ENCODE measurements around the gene ZSWIM3. TPM values are rescaled to one million over a fixed set of nuclear protein-coding genes. Genes with fewer than 3 reads are reported as not detected.

Gene ZSWIM3
- total and polyA plus RNA-seq, 2 of the 8 experiments (the other 6 are each of a cell fraction or from before 2014, with no cell fraction given): 5.5 to 6.9 TPM

DNA sequence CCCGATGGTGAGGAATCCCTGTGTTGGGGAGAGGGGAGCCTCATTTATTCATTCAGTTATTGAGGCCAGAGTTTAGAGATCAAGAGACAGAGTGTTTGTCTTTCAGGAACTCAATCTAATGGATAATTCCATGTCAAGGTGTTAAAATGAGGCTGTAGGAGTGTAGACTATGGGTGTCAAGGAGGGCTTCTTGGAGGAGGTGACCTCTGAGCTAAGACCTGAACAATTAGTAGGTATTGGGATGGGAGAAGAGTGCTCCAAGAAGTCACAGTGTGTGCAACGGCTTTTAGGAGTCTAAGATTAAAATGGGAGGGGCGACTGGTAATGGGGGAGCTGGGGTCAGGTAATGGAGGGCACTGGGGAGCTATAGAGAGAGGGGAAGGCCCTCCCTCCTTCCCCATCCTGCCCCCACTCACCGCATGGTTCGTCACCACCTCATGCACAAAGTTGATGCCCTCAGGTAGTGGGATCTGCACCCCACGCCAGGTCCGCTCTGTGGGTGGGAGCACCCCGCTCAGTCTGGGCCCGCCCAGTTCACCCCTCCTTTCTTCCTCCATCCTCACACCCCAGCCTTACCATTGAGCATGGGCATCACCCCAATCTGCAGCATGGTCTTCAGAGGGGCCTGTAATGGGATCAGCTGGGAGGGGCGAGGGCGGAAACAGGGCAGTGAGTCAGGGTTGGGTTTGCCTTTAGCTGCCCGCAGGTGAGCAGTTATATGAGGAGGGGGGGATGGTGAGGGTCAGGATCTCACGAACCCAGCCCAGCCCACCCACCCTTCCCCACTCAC is 41.8 kb downstream of the ZSWIM3 start:
- Histone ChIP-seq H3K27me3 (replicated peaks in 1 of 4; ENCODE audit: control insufficient read depth in 3 of 4, extremely low read depth in 1 of 4, insufficient read depth in 3 of 4, low read length in 3 of 4) (no peaks in the 10 kb centered on the region), H2BK5ac (ENCODE audit: low read depth, low read length) (no peak overlapping the region), H3K36me3 (ENCODE audit: control insufficient read depth in 2 of 4, insufficient read depth in 4 of 4, low read length in 3 of 4) (peaks cover 15 to 52% (median 43%) of the 10 kb centered on the region in 4 experiments), H4K8ac (ENCODE audit: extremely low read depth, insufficient read depth, low read length) (no peak overlapping the region), H3K23me2 (ENCODE audit: low read depth, low read length) (no peaks in the 10 kb centered on the region), H2BK12ac (ENCODE audit: low read depth, low read length) (no peak overlapping the region), H4K5ac (ENCODE audit: insufficient read length, low read depth, low read length) (no peak overlapping the region), H3K79me1 (ENCODE audit: low read depth, low read length) (no peaks in the 10 kb centered on the region), H4K91ac (replicated peaks; ENCODE audit: insufficient read length, low read length) (no peak overlapping the region), H3K23ac (ENCODE audit: insufficient read length) (no peak overlapping the region), H3K56ac (replicated peaks; ENCODE audit: insufficient read length, low read depth, low read length) (no peak overlapping the region), H2BK20ac (ENCODE audit: low read length) (no peak overlapping the region), H2BK15ac (ENCODE audit: low read length) (no peak overlapping the region), H3K14ac (ENCODE audit: insufficient read length) (no peak overlapping the region), H3K27ac (ENCODE audit: low read depth, low read length) (no peak overlapping the region), H3K9ac (replicated peaks in 1 of 4; ENCODE audit: extremely low read depth in 1 of 4, low read depth in 3 of 4, low read length in 3 of 4) (no peak overlapping the region), H3K9me3 (ENCODE audit: insufficient read depth in 2 of 2, low read depth in 1 of 2, low read length in 1 of 2) (no peaks in the 10 kb centered on the region), H3K79me2 (ENCODE audit: control insufficient read depth in 1 of 2, insufficient read depth in 2 of 2, low read length in 2 of 2) (no peaks in the 10 kb centered on the region), H2AFZ (ENCODE audit: low read length) (no peak overlapping the region), H2BK120ac (replicated peaks; ENCODE audit: low read depth, low read length) (no peak overlapping the region), H2AK5ac (ENCODE audit: low read depth, low read length) (no peak overlapping the region), H3K4me2 (ENCODE audit: insufficient read depth in 1 of 2, low read depth in 2 of 2, low read length in 2 of 2) (no peak overlapping the region), H3K4me1 (replicated peaks in 1 of 4; ENCODE audit: control insufficient read depth in 3 of 4, insufficient read depth in 4 of 4, low read length in 3 of 4) (no peaks in the 10 kb centered on the region), H3K18ac (ENCODE audit: extremely low read depth, low read length) (no peak overlapping the region), H4K20me1 (replicated peaks in 1 of 2; ENCODE audit: control insufficient read depth in 1 of 2, insufficient read depth in 2 of 2, low read length in 2 of 2) (peaks cover 0 to 12% of the 10 kb centered on the region in 2 experiments), H3K4me3 (ENCODE audit: extremely low read depth in 1 of 4, insufficient read depth in 2 of 4, low read depth in 3 of 4, low read length in 4 of 4) (no peak overlapping the region), H3K4ac (replicated peaks; ENCODE audit: insufficient read length, low read depth, low read length) (no peak overlapping the region)
- DNase-seq (ENCODE audit: low read depth in 1 of 2, low spot score in 2 of 2) (no peak), FAIRE-seq (no peak)
- 89% methylated on average over 13 of the region's 13 CpGs; no CpG with 5 or more reads in 1 of the 2 experiments for WGBS, 2 experiments (ENCODE audit: extremely low coverage in 1 of 2, insufficient coverage in 1 of 2, insufficient read length in 1 of 2, insufficient replicate concordance in 2 of 2, low coverage in 1 of 2, low lambda C conversion rate in 2 of 2, missing lambda C conversion rate in 1 of 2)
- POLR2A ChIA-PET (ENCODE audit: partially characterized antibody): interaction anchor here (0.7 to 11.2 kb wide), 12 partner anchors 8 to 75 kb away, joined by 3 to 172 read pairs (median 8); partner anchors contain the start of genes CTSA, NEURL2, PCIF1 and PLTP
- CTCF ChIA-PET (ENCODE audit: partially characterized antibody): interaction anchor here (0.9 to 1.8 kb wide), 4 partner anchors 9 to 75 kb away, joined by 3 read pairs; partner anchors contain the start of gene ZSWIM1
- TF ChIP-seq TCF12 (IDR thresholded peaks at IDR 0.05; ENCODE audit: low read depth, low read length): no peak
- no peak for TF ChIP-seq KDM1A (IDR thresholded peaks at IDR 0.05; ENCODE audit: borderline replicate concordance, low read length)
- no peak for TF ChIP-seq EZH2 (IDR thresholded peaks at IDR 0.05; ENCODE audit: low read depth, low read length, severe bottlenecking)
- no peak for TF ChIP-seq KDM5A (IDR thresholded peaks at IDR 0.05; ENCODE audit: low read length)
